ENCODE data around the gene APOBEC3G. TPM values are rescaled to one million over a fixed set of nuclear protein-coding genes. Genes with fewer than 3 reads are reported as not detected.
A peak's percentile ranks its signal among the peaks of the same experiment; 100 is the strongest.
"Not testable (repeated sequence)": the region's sequence is repeated elsewhere in the genome, so short reads cannot be mapped to it uniquely, and the experiment has no call there.

Gene APOBEC3G
- total RNA-seq, 4 donors from 2014 or later, result 6.5 to 27.5 (median 11.4) TPM

- Histone ChIP-seq H3K27me3 (no peaks in the 10 kb centered on the region), H3K9me3 (no peaks in the 10 kb centered on the region), H3K36me3 (no peaks in the 10 kb centered on the region), H3K27ac (no peak overlapping the region), H3K4me1 (peaks cover 0 to 14% (median 11%) of the 10 kb centered on the region in 4 donors), H3K4me3 (no peak overlapping the region)
- TF ChIP-seq EP300 (IDR thresholded peaks at IDR 0.05) (no peak), CTCF (IDR thresholded peaks at IDR 0.05) (no peak), POLR2A (IDR thresholded peaks at IDR 0.05) (no peak)
- WGBS, 2 donors, result 48 to 55% methylated on average over 2 of the region's 2 CpGs
- DNase-seq (ENCODE audit: low spot score in 2 of 2), result no peak
Observed at GRCh38 chr22:39073981-39074380, 3.1 kb upstream of the APOBEC3G start.

- Histone ChIP-seq H3K27ac (peak overlapping the region in 2 of 4 donors; percentile 70 to 84), H3K4me3 (peak overlapping the region; percentile 20 to 59 (median 40)), H3K4me1 (peaks cover 0 to 14% (median 11%) of the 10 kb centered on the region in 4 donors)
- not testable (repeated sequence) for DNase-seq (ENCODE audit: low spot score in 2 of 2); H3K9me3 ChIP-seq; H3K36me3 ChIP-seq; H3K27me3 ChIP-seq
- 21 to 41% methylated on average over 15 to 19 of the region's 24 CpGs for WGBS, 2 donors
Observed at GRCh38 chr22:39076155-39077025, 685 bp upstream of the APOBEC3G start.

- Histone ChIP-seq H3K4me1 (peaks cover 0 to 14% (median 11%) of the 10 kb centered on the region in 4 donors), H3K36me3 (peaks cover 0 to 25% (median 0%) of the 10 kb centered on the region in 3 donors), H3K27ac (peak overlapping the region in 3 of 4 donors; percentile 84 to 92 (median 87)), H3K4me3 (peak overlapping the region in 2 of 4 donors; percentile 55 to 59)
- not testable (repeated sequence) for H3K27me3 ChIP-seq; DNase-seq (ENCODE audit: low spot score in 2 of 2); H3K9me3 ChIP-seq
- WGBS, 2 donors, result 88 to 94% methylated on average over 12 of the region's 12 CpGs
Observed at GRCh38 chr22:39077912-39078311, 837 bp downstream of the APOBEC3G start.

GRCh38 chr22:39078329-39078728 lies 1.3 kb downstream of the APOBEC3G start:
- 72 to 85% methylated on average over 8 of the region's 8 CpGs for WGBS, 2 donors
- Histone ChIP-seq H3K27ac (peak overlapping the region in 3 of 4 donors; percentile 53 to 87 (median 84)), H3K4me1 (peaks cover 0 to 14% (median 11%) of the 10 kb centered on the region in 4 donors), H3K36me3 (peaks cover 0 to 25% (median 0%) of the 10 kb centered on the region in 3 donors), H3K9me3 (no peaks in the 10 kb centered on the region), H3K4me3 (no peak overlapping the region), H3K27me3 (no peaks in the 10 kb centered on the region)
- TF ChIP-seq POLR2A (IDR thresholded peaks at IDR 0.05) (no peak), CTCF (IDR thresholded peaks at IDR 0.05) (no peak), EP300 (IDR thresholded peaks at IDR 0.05) (no peak)
- DNase-seq (ENCODE audit: low spot score in 2 of 2), result no peak

GRCh38 chr22:39079054-39079637 lies 2.1 kb downstream of the APOBEC3G start:
- not testable (repeated sequence) for H3K4me3 ChIP-seq; H3K27ac ChIP-seq; DNase-seq (ENCODE audit: low spot score in 2 of 2); H3K9me3 ChIP-seq; H3K27me3 ChIP-seq
- peaks cover 0 to 28% (median 0%) of the 10 kb centered on the region in 3 donors for H3K36me3 ChIP-seq
- WGBS, 2 donors, result 48 to 65% methylated on average over 24 of the region's 24 CpGs
- peaks cover 0 to 14% (median 11%) of the 10 kb centered on the region in 4 donors for H3K4me1 ChIP-seq

GRCh38 chr22:39080052-39080762 lies 3.1 kb downstream of the APOBEC3G start:
- Histone ChIP-seq H3K27me3 (no peaks in the 10 kb centered on the region), H3K9me3 (no peaks in the 10 kb centered on the region), H3K4me3 (no peak overlapping the region), H3K4me1 (peaks cover 0 to 14% (median 11%) of the 10 kb centered on the region in 4 donors), H3K27ac (no peak overlapping the region), H3K36me3 (peaks cover 0 to 29% (median 0%) of the 10 kb centered on the region in 3 donors)
- 85 to 87% methylated on average over 8 to 9 of the region's 9 CpGs for WGBS, 2 donors
- no peak for DNase-seq (ENCODE audit: low spot score in 2 of 2)
- TF ChIP-seq CTCF (IDR thresholded peaks at IDR 0.05) (no peak), POLR2A (IDR thresholded peaks at IDR 0.05) (no peak), EP300 (IDR thresholded peaks at IDR 0.05) (no peak)

Data from tibial nerve (tissue), 4 donors.